GM18499 (cell line): ENCODE data around the gene HSPA1L.
"Not testable (repeated sequence)": the region's sequence is repeated elsewhere in the genome, so short reads cannot be mapped to it uniquely, and the experiment has no call there.

Experiments
- ATAC-seq: cut with Tn5 transposase; IDR thresholded peaks from one replicate; pipeline ENCODE4 v1.9.1; 2021; ENCODE audit warnings: moderate number of reproducible peaks; ENCODE audit not compliant: insufficient read depth, unreplicated experiment

Gene HSPA1L

DNA sequence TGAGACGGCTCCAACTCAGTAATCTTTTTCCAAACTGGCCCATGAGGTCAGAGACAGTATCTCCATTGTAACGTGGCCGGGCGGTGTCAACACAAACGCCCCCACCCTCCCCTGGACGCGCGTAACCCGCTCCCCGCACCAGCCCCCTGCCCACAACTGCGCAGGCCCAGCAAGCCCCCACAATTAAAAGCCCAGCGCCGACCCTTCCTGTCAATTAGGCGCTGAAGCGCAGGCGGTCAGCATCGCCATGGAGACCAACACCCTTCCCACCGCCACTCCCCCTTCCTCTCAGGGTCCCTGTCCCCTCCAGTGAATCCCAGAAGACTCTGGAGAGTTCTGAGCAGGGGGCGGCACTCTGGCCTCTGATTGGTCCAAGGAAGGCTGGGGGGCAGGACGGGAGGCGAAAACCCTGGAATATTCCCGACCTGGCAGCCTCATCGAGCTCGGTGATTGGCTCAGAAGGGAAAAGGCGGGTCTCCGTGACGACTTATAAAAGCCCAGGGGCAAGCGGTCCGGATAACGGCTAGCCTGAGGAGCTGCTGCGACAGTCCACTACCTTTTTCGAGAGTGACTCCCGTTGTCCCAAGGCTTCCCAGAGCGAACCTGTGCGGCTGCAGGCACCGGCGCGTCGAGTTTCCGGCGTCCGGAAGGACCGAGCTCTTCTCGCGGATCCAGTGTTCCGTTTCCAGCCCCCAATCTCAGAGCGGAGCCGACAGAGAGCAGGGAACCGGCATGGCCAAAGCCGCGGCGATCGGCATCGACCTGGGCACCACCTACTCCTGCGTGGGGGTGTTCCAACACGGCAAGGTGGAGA, at the start of gene HSPA1L, which contains the start of gene HSPA1A:
TSS of gene HSPA1L (minus strand) at position 259 of the 814 bp plus-strand sequence. CDS start 3,311 bp downstream, outside the sequence.
TSS of gene HSPA1A (plus strand) at position 519 of the 814 bp plus-strand sequence. CDS start at position 733, 214 bp downstream.
- ATAC-seq, result no peak

- no peak for ATAC-seq
Measured at GRCh38 chr6:31864818-31865204, 49.7 kb upstream of the HSPA1L start.

GRCh38 chr6:31864123-31864562, 49.1 kb upstream of the HSPA1L start:
- not testable (repeated sequence) for ATAC-seq

GRCh38 chr6:31862344-31863235, 47.5 kb upstream of the HSPA1L start, which contains the start of gene NEU1:
Gene NEU1 (minus strand): TSS chr6:31862821. CDS start chr6:31862776, 45 bp downstream.
- peak; percentile 70 for ATAC-seq

- ATAC-seq, result no peak
Measured at GRCh38 chr6:31861919-31862343, 46.8 kb upstream of the HSPA1L start.

- no peak for ATAC-seq
Measured at GRCh38 chr6:31861150-31861549, 46.1 kb upstream of the HSPA1L start.

- ATAC-seq, result no peak
Measured at GRCh38 chr6:31860349-31860748, 45.3 kb upstream of the HSPA1L start.

DNA sequence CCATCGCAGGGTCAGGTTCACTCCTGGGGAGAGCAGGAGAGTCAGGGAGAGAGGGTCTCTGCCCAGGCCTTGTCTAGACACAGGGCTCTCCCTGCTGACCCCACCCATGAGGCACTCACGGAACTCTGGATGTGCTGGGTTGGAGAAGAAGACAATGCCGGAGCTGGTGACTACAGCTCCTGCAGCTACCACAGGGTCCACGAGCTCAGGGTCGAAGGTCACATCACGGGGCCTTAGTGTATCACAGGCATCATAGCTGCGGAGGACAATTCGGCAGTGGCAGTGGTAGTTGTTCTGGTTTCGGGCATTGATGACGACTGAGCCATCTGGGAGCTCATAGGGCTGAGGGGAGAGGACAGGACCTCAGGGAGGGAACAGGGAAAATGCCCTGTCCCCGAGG, 44.8 kb upstream of the HSPA1L start:
- ATAC-seq, result no peak

GRCh38 chr6:31858707-31859106, 43.6 kb upstream of the HSPA1L start:
- ATAC-seq, result no peak

- ATAC-seq, result not testable (repeated sequence)
Measured at GRCh38 chr6:31857774-31858173, 42.7 kb upstream of the HSPA1L start.

- not testable (repeated sequence) for ATAC-seq
Measured at GRCh38 chr6:31851980-31852718, 37.1 kb upstream of the HSPA1L start.

- no peak for ATAC-seq
Measured at GRCh38 chr6:31851485-31851832, 36.4 kb upstream of the HSPA1L start.

GRCh38 chr6:31850765-31851484, 35.8 kb upstream of the HSPA1L start:
- ATAC-seq, result no peak

GRCh38 chr6:31847276-31847978, 32.3 kb upstream of the HSPA1L start:
- no peak for ATAC-seq

DNA sequence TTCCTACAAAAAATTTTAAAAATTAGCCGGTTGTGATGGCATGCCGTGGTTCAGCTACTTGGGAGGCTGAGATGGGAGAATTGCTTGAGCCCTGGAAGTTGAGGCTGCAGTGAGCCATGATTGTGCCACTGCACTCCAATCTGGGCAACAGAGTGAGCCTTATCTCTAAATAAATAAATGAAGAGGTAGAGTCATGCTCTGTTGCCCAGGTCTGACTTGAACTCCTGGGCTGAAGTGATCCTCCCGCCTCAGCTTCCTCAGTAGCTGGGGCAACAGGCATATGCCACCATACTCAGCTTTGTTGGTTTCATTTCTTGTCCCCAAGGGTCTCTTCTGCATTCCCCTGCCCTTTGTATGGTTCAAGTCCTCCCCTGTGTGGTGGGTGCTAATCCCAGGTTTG, 29.4 kb upstream of the HSPA1L start:
- ATAC-seq, result no peak

GRCh38 chr6:31842053-31842452, 27.0 kb upstream of the HSPA1L start:
- ATAC-seq, result no peak

GRCh38 chr6:31839779-31840126, 24.7 kb upstream of the HSPA1L start:
- ATAC-seq, result not testable (repeated sequence)

GRCh38 chr6:31838968-31839367, 23.9 kb upstream of the HSPA1L start:
- no peak for ATAC-seq

DNA sequence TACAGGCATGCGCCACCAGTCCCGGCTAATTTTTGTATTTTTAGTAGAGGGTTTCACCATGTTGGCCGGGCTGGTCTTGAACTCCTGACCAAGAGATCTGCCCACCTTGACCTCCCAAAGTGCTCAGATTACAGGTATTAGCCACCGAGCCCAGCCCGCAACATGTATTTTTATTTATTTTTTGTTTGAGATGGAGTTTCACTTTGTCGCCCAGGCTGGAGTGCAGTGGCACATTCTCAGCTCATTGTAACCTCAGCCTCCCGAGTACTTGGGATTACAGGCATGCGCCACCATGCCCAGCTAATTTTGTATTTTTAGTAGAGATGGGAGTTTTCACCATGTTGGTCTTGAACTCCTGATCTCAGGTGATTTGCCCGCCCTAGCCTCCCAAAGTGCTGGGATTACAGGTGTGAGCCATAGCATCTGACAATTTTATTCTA, 23.1 kb upstream of the HSPA1L start:
- ATAC-seq, result not testable (repeated sequence)
